GM23338 (cell line): ENCODE results near the gene FXYD6. TPM values are rescaled to one million over a fixed set of nuclear protein-coding genes. Genes with fewer than 3 reads are reported as not detected.

Experiments used
- ATAC-seq: fragments of 200-7000 bp; cut with Tn5 transposase; 3 replicates; pipeline ENCODE4 v1.9.1; 2020
- DNase-seq: peaks from one replicate; pipeline ENCODE4 v3.0.0-alpha.2; 2015; ENCODE audit warnings: low spot score
- H2AFZ ChIP-seq: fragments of 200-600 bp; sonication (generic); 2 replicates; pipeline ENCODE4 v1.8.0; 2016; ENCODE audit warnings: antibody characterized with exemption, mild to moderate bottlenecking, moderate library complexity
- H3F3A ChIP-seq: fragments of 200-600 bp; sonication (generic); replicated peaks from 2 replicates; pipeline ENCODE4 v1.8.0; 2017; ENCODE audit warnings: antibody characterized with exemption, mixed run types, low read depth
- H3K27ac ChIP-seq: fragments of 200-600 bp; sonication (generic); 2 replicates; pipeline ENCODE4 v1.6.1; 2016; ENCODE audit warnings: low read depth
- H3K27me3 ChIP-seq: fragments of 200-600 bp; sonication (generic); 2 replicates; pipeline ENCODE4 v1.8.0; 2016; ENCODE audit warnings: mild to moderate bottlenecking, mixed run types, moderate library complexity; ENCODE audit not compliant: insufficient read depth
- H3K36me3 ChIP-seq: fragments of 200-600 bp; sonication (generic); 2 replicates; pipeline ENCODE4 v1.8.0; 2016; ENCODE audit warnings: mild to moderate bottlenecking; ENCODE audit not compliant: insufficient read depth
- H3K4me1 ChIP-seq: fragments of 200-600 bp; sonication (generic); 2 replicates; pipeline ENCODE4 v1.8.0; 2016; ENCODE audit warnings: mild to moderate bottlenecking, moderate library complexity; ENCODE audit not compliant: insufficient read depth
- H3K4me2 ChIP-seq: fragments of 200-600 bp; sonication (generic); 2 replicates; pipeline ENCODE4 v1.7.1; 2017; ENCODE audit warnings: mixed run types
- H3K4me3 ChIP-seq: fragments of 200-600 bp; sonication (generic); 2 replicates; pipeline ENCODE4 v1.6.1; 2016; ENCODE audit warnings: mixed run types
- H3K79me2 ChIP-seq: fragments of 200-600 bp; sonication (generic); replicated peaks from 2 replicates; pipeline ENCODE4 v1.8.0; 2017; ENCODE audit warnings: mild to moderate bottlenecking; ENCODE audit not compliant: insufficient read depth
- H3K9me2 ChIP-seq: fragments of 200-600 bp; sonication (generic); 2 replicates; pipeline ENCODE4 v1.8.0; 2017; ENCODE audit not compliant: insufficient read depth
- H4K20me1 ChIP-seq: fragments of 200-600 bp; sonication (generic); replicated peaks from 2 replicates; pipeline ENCODE4 v1.8.0; 2017; ENCODE audit warnings: mild to moderate bottlenecking; ENCODE audit not compliant: insufficient read depth
- H3K27ac Mint-ChIP-seq: 2 replicates; pipeline ENCODE4 v1.8.0; 2020; ENCODE audit warnings: inconsistent platforms, mild to moderate bottlenecking, moderate library complexity, mixed read lengths
- H3K27me3 Mint-ChIP-seq: 3 replicates; pipeline ENCODE4 v1.8.0; 2022; ENCODE audit warnings: low read depth, mild to moderate bottlenecking, moderate library complexity, mixed read lengths, inconsistent platforms; ENCODE audit not compliant: insufficient read depth, poor library complexity
- H3K36me3 Mint-ChIP-seq: 3 replicates; pipeline ENCODE4 v1.8.0; 2021; ENCODE audit warnings: low read depth, mild to moderate bottlenecking, inconsistent platforms, moderate library complexity, mixed read lengths
- H3K4me1 Mint-ChIP-seq: 3 replicates; pipeline ENCODE4 v1.8.0; 2020; ENCODE audit warnings: mild to moderate bottlenecking, inconsistent platforms, mixed read lengths
- H3K4me3 Mint-ChIP-seq: 3 replicates; pipeline ENCODE4 v1.8.0; 2021; ENCODE audit warnings: moderate library complexity, mild to moderate bottlenecking, inconsistent platforms, mixed read lengths
- H3K9me3 Mint-ChIP-seq: 3 replicates; pipeline ENCODE4 v1.8.0; 2020; ENCODE audit warnings: moderate library complexity, mild to moderate bottlenecking, inconsistent platforms, mixed read lengths
- EZH2phosphoT487 ChIP-seq: fragments of 200-600 bp; sonication (generic); IDR thresholded peaks from one replicate; pipeline ENCODE4 v1.8.1; 2018; ENCODE audit warnings: antibody characterized with exemption; ENCODE audit not compliant: unreplicated experiment
- JUNB ChIP-seq: IDR thresholded peaks from one replicate; pipeline ENCODE4 v1.6.1; 2016; ENCODE audit warnings: antibody characterized with exemption; ENCODE audit not compliant: unreplicated experiment
- NANOG ChIP-seq: IDR thresholded peaks from 2 replicates; pipeline ENCODE4 v1.6.1; 2016; ENCODE audit warnings: antibody characterized with exemption, borderline replicate concordance
- POLR2AphosphoS5 ChIP-seq: IDR thresholded peaks from 2 replicates; pipeline ENCODE4 v1.6.1; 2016; ENCODE audit warnings: antibody characterized with exemption, low read depth
- STAT1 ChIP-seq: IDR thresholded peaks from one replicate; pipeline ENCODE4 v1.6.1; 2016; ENCODE audit warnings: antibody characterized with exemption; ENCODE audit not compliant: unreplicated experiment
- polyA plus RNA-seq: library from polyadenylated mRNA; unstranded; fragments of >200 nt; fragmentation: Nextera tagmentation; extraction: Ambion mirVana; gene quantifications from 2 replicates; pipeline ENCODE4 v1.2.1, GENCODE V29; 2016
- total RNA-seq: library from RNA; depleted of rRNA; stranded (reverse); fragments of >200 nt; shearing (Covaris generic); gene quantifications from 2 replicates; pipeline ENCODE4 v1.2.3, GENCODE V29; 2014
- TF ChIP-seq, protein P1 (sequence below): fragments of 250-450 bp; sonication (Bioruptor Pico); IDR thresholded peaks from 2 replicates; pipeline ENCODE4 v1.5.0; 2020; ENCODE audit warnings: mild to moderate bottlenecking, moderate library complexity
- TF ChIP-seq, protein P2 (sequence below): IDR thresholded peaks from 2 replicates; pipeline ENCODE4 v1.6.1; 2016; ENCODE audit warnings: antibody characterized with exemption

Gene FXYD6
- total and polyA plus RNA-seq, 2 experiments from 2014 or later: 26.2 to 30.7 TPM

DNA sequence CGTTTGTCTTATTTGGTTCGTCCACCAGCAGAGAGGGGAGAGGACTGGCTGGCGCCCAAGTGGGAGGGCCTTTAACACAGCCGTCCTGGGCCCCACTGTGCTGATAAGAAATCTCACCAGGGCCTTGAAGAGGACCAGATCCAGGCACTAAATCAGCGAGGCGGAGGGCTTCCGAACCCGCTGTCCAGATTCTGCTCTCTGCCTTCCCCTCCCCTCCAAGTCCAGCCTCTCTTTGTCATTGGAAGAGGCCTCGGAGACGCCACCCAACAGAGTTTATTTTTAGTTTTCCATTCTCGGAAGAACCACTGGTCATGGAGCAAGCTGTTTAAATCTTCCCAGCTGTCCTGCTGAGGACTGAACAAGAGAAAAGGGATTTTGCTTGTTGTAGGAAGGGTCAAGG lies 9.3 kb upstream of the FXYD6 start:
- no peak overlapping the region for H3K4me3 Mint-ChIP-seq
- no peak for TF ChIP-seq JUNB
- TF ChIP-seq, protein P1, sequence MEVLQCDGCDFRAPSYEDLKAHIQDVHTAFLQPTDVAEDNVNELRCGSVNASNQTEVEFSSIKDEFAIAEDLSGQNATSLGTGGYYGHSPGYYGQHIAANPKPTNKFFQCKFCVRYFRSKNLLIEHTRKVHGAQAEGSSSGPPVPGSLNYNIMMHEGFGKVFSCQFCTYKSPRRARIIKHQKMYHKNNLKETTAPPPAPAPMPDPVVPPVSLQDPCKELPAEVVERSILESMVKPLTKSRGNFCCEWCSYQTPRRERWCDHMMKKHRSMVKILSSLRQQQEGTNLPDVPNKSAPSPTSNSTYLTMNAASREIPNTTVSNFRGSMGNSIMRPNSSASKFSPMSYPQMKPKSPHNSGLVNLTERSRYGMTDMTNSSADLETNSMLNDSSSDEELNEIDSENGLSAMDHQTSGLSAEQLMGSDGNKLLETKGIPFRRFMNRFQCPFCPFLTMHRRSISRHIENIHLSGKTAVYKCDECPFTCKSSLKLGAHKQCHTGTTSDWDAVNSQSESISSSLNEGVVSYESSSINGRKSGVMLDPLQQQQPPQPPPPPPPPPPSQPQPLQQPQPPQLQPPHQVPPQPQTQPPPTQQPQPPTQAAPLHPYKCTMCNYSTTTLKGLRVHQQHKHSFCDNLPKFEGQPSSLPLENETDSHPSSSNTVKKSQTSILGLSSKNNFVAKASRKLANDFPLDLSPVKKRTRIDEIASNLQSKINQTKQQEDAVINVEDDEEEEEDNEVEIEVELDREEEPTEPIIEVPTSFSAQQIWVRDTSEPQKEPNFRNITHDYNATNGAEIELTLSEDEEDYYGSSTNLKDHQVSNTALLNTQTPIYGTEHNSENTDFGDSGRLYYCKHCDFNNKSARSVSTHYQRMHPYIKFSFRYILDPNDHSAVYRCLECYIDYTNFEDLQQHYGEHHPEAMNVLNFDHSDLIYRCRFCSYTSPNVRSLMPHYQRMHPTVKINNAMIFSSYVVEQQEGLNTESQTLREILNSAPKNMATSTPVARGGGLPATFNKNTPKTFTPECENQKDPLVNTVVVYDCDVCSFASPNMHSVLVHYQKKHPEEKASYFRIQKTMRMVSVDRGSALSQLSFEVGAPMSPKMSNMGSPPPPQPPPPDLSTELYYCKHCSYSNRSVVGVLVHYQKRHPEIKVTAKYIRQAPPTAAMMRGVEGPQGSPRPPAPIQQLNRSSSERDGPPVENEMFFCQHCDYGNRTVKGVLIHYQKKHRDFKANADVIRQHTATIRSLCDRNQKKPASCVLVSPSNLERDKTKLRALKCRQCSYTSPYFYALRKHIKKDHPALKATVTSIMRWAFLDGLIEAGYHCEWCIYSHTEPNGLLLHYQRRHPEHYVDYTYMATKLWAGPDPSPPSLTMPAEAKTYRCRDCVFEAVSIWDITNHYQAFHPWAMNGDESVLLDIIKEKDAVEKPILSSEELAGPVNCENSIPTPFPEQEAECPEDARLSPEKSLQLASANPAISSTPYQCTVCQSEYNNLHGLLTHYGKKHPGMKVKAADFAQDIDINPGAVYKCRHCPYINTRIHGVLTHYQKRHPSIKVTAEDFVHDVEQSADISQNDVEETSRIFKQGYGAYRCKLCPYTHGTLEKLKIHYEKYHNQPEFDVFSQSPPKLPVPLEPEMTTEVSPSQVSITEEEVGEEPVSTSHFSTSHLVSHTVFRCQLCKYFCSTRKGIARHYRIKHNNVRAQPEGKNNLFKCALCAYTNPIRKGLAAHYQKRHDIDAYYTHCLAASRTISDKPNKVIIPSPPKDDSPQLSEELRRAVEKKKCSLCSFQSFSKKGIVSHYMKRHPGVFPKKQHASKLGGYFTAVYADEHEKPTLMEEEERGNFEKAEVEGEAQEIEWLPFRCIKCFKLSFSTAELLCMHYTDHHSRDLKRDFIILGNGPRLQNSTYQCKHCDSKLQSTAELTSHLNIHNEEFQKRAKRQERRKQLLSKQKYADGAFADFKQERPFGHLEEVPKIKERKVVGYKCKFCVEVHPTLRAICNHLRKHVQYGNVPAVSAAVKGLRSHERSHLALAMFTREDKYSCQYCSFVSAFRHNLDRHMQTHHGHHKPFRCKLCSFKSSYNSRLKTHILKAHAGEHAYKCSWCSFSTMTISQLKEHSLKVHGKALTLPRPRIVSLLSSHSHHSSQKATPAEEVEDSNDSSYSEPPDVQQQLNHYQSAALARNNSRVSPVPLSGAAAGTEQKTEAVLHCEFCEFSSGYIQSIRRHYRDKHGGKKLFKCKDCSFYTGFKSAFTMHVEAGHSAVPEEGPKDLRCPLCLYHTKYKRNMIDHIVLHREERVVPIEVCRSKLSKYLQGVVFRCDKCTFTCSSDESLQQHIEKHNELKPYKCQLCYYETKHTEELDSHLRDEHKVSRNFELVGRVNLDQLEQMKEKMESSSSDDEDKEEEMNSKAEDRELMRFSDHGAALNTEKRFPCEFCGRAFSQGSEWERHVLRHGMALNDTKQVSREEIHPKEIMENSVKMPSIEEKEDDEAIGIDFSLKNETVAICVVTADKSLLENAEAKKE (CRISPR knock-in tag): no peak
- TF ChIP-seq NANOG: no peak
- TF ChIP-seq POLR2AphosphoS5: no peak
- no peak for TF ChIP-seq EZH2phosphoT487
- TF ChIP-seq STAT1: no peak
- TF ChIP-seq, protein P2, sequence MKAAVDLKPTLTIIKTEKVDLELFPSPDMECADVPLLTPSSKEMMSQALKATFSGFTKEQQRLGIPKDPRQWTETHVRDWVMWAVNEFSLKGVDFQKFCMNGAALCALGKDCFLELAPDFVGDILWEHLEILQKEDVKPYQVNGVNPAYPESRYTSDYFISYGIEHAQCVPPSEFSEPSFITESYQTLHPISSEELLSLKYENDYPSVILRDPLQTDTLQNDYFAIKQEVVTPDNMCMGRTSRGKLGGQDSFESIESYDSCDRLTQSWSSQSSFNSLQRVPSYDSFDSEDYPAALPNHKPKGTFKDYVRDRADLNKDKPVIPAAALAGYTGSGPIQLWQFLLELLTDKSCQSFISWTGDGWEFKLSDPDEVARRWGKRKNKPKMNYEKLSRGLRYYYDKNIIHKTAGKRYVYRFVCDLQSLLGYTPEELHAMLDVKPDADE: no peak
- H3K79me2 ChIP-seq: no peaks in the 10 kb centered on the region
- H2AFZ ChIP-seq: no peak overlapping the region
- H3K9me3 Mint-ChIP-seq: no peaks in the 10 kb centered on the region
- H3K27me3 ChIP-seq: no peaks in the 10 kb centered on the region
- H3K9me2 ChIP-seq: no peaks in the 10 kb centered on the region
- H4K20me1 ChIP-seq: no peaks in the 10 kb centered on the region
- H3K4me2 ChIP-seq: no peak overlapping the region
- peaks cover 6% of the 10 kb centered on the region; the same call in 1 of the 2 replicates for H3K4me1 ChIP-seq
- H3K27ac Mint-ChIP-seq: no peak overlapping the region
- peaks cover 17% of the 10 kb centered on the region for H3K4me1 Mint-ChIP-seq
- no peak for DNase-seq
- H3K27me3 Mint-ChIP-seq: no peaks in the 10 kb centered on the region
- ATAC-seq: no peak
- H3F3A ChIP-seq: no peaks in the 10 kb centered on the region
- no peak overlapping the region for H3K27ac ChIP-seq
- no peaks in the 10 kb centered on the region for H3K36me3 ChIP-seq
- H3K36me3 Mint-ChIP-seq: no peaks in the 10 kb centered on the region
- no peak overlapping the region for H3K4me3 ChIP-seq
